Nephron progenitor cell (in vitro differentiated cells): ENCODE results near the gene SRP68.
A peak's percentile ranks its signal among the peaks of the same experiment; 100 is the strongest.

Experiments used
- DNase-seq: peaks from one replicate; pipeline ENCODE4 v3.0.0; 2021
- H3K27ac Mint-ChIP-seq: 2 replicates; pipeline ENCODE4 v1.8.0; 2021; ENCODE audit warnings: mild to moderate bottlenecking, moderate library complexity, mixed read lengths
- H3K27me3 Mint-ChIP-seq: 2 replicates; pipeline ENCODE4 v1.8.0; 2021; ENCODE audit warnings: mild to moderate bottlenecking, low read depth, mixed read lengths; ENCODE audit not compliant: poor library complexity
- H3K36me3 Mint-ChIP-seq: 2 replicates; pipeline ENCODE4 v1.8.0; 2021; ENCODE audit warnings: low read depth, mixed read lengths
- H3K4me1 Mint-ChIP-seq: 2 replicates; pipeline ENCODE4 v1.8.0; 2021; ENCODE audit warnings: mixed read lengths
- H3K4me3 Mint-ChIP-seq: 2 replicates; pipeline ENCODE4 v1.8.0; 2021; ENCODE audit warnings: mild to moderate bottlenecking, moderate library complexity, mixed read lengths
- H3K9me3 Mint-ChIP-seq: 2 replicates; pipeline ENCODE4 v1.8.0; 2021; ENCODE audit warnings: mild to moderate bottlenecking, moderate library complexity, mixed read lengths
- CTCF ChIP-seq: fragments of 200-600 bp; sonication (generic); IDR thresholded peaks from 2 replicates; pipeline ENCODE4 v1.5.0; 2021; ENCODE audit warnings: antibody characterized with exemption

The SRP68 gene

GRCh38 chr17:76092526-76093413 is 20.5 kb upstream of the SRP68 start:
- H3K4me1 Mint-ChIP-seq: no peaks in the 10 kb centered on the region

GRCh38 chr17:76091526-76092286 is 19.4 kb upstream of the SRP68 start:
- no peaks in the 10 kb centered on the region for H3K27me3 Mint-ChIP-seq
- H3K4me1 Mint-ChIP-seq: no peaks in the 10 kb centered on the region
- DNase-seq: no peak
- no peak for TF ChIP-seq CTCF
- H3K9me3 Mint-ChIP-seq: no peaks in the 10 kb centered on the region
- H3K27ac Mint-ChIP-seq: peak overlapping the region; percentile 38
- peaks cover 35% of the 10 kb centered on the region for H3K36me3 Mint-ChIP-seq
- H3K4me3 Mint-ChIP-seq: no peak overlapping the region

More at GRCh38 chr17:76092526-76093413, 20.5 kb upstream of the SRP68 start:
- TF ChIP-seq CTCF: no peak
- Mint-ChIP-seq H3K9me3 (no peaks in the 10 kb centered on the region), H3K27ac (no peak overlapping the region), H3K27me3 (no peaks in the 10 kb centered on the region), H3K4me3 (no peak overlapping the region), H3K36me3 (peaks cover 45% of the 10 kb centered on the region)
- no peak for DNase-seq

- no peak for DNase-seq
- H3K9me3 Mint-ChIP-seq: no peaks in the 10 kb centered on the region
Observed at GRCh38 chr17:76090517-76091129, 18.3 kb upstream of the SRP68 start.

GRCh38 chr17:76089680-76090516 is 17.6 kb upstream of the SRP68 start:
- TF ChIP-seq CTCF: no peak
- H3K36me3 Mint-ChIP-seq: peaks cover 30% of the 10 kb centered on the region
- no peak overlapping the region for H3K27ac Mint-ChIP-seq
- H3K4me3 Mint-ChIP-seq: no peak overlapping the region
- peaks cover 3% of the 10 kb centered on the region for H3K4me1 Mint-ChIP-seq
- H3K9me3 Mint-ChIP-seq: no peaks in the 10 kb centered on the region
- DNase-seq: no peak
- H3K27me3 Mint-ChIP-seq: no peaks in the 10 kb centered on the region

More at GRCh38 chr17:76090517-76091129, 18.3 kb upstream of the SRP68 start:
- Mint-ChIP-seq H3K27me3 (no peaks in the 10 kb centered on the region), H3K27ac (peak overlapping the region; percentile 42), H3K4me1 (no peaks in the 10 kb centered on the region), H3K36me3 (peaks cover 30% of the 10 kb centered on the region), H3K4me3 (no peak overlapping the region)
- no peak for TF ChIP-seq CTCF

- Mint-ChIP-seq H3K4me3 (no peak overlapping the region), H3K27me3 (no peaks in the 10 kb centered on the region), H3K36me3 (peaks cover 31% of the 10 kb centered on the region), H3K4me1 (peaks cover 9% of the 10 kb centered on the region), H3K27ac (no peak overlapping the region), H3K9me3 (no peaks in the 10 kb centered on the region)
- no peak for DNase-seq
- no peak for TF ChIP-seq CTCF
Observed at GRCh38 chr17:76088868-76089576, 16.7 kb upstream of the SRP68 start.
